Fibroblast of mammary gland (primary cell): ENCODE results near the gene INHBC.

Source experiments
- DNase-seq: peaks from one replicate; pipeline ENCODE4 v3.0.0-alpha.2; 2010; ENCODE audit warnings: low read depth
- H3K4me3 ChIP-seq: 2 replicates; pipeline ENCODE4 v1.5.1; 2011; ENCODE audit warnings: low read depth, mild to moderate bottlenecking, low read length, moderate library complexity; ENCODE audit not compliant: control insufficient read depth
- TF ChIP-seq, protein P1 (sequence below): conservative IDR thresholded peaks from 2 replicates; pipeline ENCODE4 v1.5.1; 2011; ENCODE audit warnings: low read depth, low read length, inconsistent platforms; ENCODE audit not compliant: control insufficient read depth, insufficient read depth

The INHBC gene

DNA sequence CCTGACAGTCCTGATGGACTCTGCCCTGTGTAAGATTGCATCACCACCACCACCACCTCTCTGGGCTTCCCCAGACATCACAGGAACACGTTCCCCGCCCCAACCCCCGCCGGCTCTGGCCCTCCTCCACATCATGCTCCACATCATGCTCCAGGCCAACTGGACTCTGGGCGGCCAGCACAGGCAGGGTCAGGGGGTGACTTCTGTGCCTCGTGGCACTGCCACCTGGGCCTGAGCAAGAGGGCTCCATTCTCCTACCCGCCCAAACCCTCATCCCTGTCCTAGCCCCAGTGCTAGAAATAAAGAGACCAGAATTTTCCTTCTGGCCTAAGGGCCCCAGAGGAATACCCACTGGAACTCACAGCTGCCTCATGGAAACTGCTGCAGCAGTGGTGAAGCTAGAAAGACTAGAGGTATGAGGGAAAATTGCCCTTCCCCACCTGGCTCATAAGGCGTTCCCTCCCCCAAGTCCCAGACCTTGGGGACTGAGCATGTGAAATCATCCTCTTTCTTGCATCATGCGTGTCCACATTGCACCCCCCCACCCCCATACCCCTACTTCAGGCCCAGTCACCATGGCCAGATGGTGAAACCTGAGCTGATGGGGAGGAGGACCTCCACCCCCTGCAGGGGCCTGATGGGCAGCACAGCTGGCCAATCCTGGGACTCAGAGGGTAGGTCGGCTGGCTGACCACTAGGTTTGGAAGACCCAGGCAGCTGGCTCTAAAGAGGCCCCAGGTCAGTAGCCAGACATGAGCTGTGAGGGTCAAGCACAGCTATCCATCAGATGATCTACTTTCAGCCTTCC lies 20.2 kb downstream of the INHBC start, which contains the start of gene INHBE:
INHBE (plus strand) TSS at position 742 of the 808 bp plus-strand sequence. CDS start 230 bp downstream, outside the sequence.
- DNase-seq: peak; percentile 86
- no peak within 1 kb of the TSS for H3K4me3 ChIP-seq
- TF ChIP-seq, protein P1, sequence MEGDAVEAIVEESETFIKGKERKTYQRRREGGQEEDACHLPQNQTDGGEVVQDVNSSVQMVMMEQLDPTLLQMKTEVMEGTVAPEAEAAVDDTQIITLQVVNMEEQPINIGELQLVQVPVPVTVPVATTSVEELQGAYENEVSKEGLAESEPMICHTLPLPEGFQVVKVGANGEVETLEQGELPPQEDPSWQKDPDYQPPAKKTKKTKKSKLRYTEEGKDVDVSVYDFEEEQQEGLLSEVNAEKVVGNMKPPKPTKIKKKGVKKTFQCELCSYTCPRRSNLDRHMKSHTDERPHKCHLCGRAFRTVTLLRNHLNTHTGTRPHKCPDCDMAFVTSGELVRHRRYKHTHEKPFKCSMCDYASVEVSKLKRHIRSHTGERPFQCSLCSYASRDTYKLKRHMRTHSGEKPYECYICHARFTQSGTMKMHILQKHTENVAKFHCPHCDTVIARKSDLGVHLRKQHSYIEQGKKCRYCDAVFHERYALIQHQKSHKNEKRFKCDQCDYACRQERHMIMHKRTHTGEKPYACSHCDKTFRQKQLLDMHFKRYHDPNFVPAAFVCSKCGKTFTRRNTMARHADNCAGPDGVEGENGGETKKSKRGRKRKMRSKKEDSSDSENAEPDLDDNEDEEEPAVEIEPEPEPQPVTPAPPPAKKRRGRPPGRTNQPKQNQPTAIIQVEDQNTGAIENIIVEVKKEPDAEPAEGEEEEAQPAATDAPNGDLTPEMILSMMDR: no peak

DNA sequence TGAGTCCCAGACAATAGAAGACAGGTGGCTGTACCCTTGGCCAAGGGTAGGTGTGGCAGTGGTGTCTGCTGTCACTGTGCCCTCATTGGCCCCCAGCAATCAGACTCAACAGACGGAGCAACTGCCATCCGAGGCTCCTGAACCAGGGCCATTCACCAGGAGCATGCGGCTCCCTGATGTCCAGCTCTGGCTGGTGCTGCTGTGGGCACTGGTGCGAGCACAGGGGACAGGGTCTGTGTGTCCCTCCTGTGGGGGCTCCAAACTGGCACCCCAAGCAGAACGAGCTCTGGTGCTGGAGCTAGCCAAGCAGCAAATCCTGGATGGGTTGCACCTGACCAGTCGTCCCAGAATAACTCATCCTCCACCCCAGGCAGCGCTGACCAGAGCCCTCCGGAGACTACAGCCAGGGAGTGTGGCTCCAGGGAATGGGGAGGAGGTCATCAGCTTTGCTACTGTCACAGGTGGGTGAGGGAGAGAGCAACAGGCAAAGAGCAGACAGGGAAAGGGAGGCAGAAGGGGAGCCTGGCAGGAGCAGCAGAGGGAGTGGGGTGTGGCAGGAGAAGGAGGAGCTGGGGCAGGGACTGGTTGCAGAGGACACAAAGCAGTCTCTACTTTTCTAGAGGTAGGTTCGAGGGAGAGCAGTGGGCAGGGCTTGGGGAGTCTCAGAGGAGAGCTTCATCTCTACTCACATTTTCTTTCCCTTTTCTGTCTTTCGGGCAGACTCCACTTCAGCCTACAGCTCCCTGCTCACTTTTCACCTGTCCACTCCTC lies 21.0 kb downstream of the INHBC start:
- TF ChIP-seq, protein P1: no peak
- no peak for DNase-seq
- no peak overlapping the region for H3K4me3 ChIP-seq

DNA sequence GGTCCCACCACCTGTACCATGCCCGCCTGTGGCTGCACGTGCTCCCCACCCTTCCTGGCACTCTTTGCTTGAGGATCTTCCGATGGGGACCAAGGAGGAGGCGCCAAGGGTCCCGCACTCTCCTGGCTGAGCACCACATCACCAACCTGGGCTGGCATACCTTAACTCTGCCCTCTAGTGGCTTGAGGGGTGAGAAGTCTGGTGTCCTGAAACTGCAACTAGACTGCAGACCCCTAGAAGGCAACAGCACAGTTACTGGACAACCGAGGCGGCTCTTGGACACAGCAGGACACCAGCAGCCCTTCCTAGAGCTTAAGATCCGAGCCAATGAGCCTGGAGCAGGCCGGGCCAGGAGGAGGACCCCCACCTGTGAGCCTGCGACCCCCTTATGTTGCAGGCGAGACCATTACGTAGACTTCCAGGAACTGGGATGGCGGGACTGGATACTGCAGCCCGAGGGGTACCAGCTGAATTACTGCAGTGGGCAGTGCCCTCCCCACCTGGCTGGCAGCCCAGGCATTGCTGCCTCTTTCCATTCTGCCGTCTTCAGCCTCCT lies 21.6 kb downstream of the INHBC start:
- TF ChIP-seq, protein P1: peak; percentile 55
- peak; percentile 24 for DNase-seq
- no peak overlapping the region for H3K4me3 ChIP-seq

DNA sequence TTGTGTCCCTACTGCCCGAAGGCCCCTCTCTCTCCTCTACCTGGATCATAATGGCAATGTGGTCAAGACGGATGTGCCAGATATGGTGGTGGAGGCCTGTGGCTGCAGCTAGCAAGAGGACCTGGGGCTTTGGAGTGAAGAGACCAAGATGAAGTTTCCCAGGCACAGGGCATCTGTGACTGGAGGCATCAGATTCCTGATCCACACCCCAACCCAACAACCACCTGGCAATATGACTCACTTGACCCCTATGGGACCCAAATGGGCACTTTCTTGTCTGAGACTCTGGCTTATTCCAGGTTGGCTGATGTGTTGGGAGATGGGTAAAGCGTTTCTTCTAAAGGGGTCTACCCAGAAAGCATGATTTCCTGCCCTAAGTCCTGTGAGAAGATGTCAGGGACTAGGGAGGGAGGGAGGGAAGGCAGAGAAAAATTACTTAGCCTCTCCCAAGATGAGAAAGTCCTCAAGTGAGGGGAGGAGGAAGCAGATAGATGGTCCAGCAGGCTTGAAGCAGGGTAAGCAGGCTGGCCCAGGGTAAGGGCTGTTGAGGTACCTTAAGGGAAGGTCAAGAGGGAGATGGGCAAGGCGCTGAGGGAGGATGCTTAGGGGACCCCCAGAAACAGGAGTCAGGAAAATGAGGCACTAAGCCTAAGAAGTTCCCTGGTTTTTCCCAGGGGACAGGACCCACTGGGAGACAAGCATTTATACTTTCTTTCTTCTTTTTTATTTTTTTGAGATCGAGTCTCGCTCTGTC lies 22.3 kb downstream of the INHBC start:
- TF ChIP-seq, protein P1: no peak
- no peak overlapping the region for H3K4me3 ChIP-seq
- DNase-seq: no peak

DNA sequence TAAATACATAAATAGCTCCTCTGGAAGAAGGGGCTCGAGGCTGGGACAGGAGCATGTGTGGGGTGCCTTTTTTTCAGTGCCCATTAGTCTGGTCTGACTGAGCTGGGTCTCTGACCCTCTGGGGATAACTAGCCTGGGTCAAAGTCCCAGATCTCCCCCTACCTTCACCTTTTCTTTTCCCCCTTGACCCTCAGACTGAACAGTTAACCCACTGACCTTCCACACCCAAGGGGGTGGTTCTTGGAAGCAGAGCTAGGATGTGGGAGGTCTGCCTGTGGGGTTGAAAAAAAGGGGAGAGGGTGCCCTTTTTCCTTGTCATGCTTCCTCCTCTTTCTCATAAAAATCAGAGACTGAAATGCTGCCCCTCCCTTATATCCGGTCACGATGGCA lies 24.1 kb downstream of the INHBC start:
- DNase-seq: no peak
- H3K4me3 ChIP-seq: peak overlapping the region; percentile 79
- TF ChIP-seq, protein P1: no peak
